H1 (cell line): ENCODE results near the gene TMPRSS3. TPM values are rescaled to one million over a fixed set of nuclear protein-coding genes. Genes with fewer than 3 reads are reported as not detected.

Experiments used
- CTCF ChIA-PET: fragments of 300-600 bp; sonication (Branson Sonifier 250); formaldehyde crosslinking; loops from one replicate; lab custom pipeline; 2021; ENCODE audit not compliant: partially characterized antibody; lab: Charles Lee
- POLR2A ChIA-PET: fragments of 300-600 bp; sonication (Branson Sonifier 250); formaldehyde crosslinking; loops from one replicate; lab custom pipeline; 2021; ENCODE audit warnings: inconsistent platforms; ENCODE audit not compliant: partially characterized antibody; lab: Charles Lee
- DNase-seq, 2 experiments: peaks; one replicate each; pipeline versions ENCODE4 v3.0.0 to v3.0.0-alpha.2; 2010 to 2022; ENCODE audit warnings: low spot score in 2 of 2, low read depth in 1 of 2, mixed read lengths in 1 of 2
- FAIRE-seq: peaks from 2 replicates; lab custom pipeline; 2011; peaks lifted over from hg19 to GRCh38; lab: Jason Lieb, UNC
- H2AFZ ChIP-seq: 2 replicates; pipeline ENCODE4 v1.8.1; 2012; ENCODE audit warnings: low read length, inconsistent platforms
- H2AK5ac ChIP-seq: 2 replicates; pipeline ENCODE4 v1.6.1; 2013; ENCODE audit warnings: low read depth, low read length
- H2BK120ac ChIP-seq: replicated peaks from 2 replicates; pipeline ENCODE3; 2013; ENCODE audit warnings: low read depth, low read length, inconsistent platforms
- H2BK12ac ChIP-seq: 2 replicates; pipeline ENCODE4 v1.6.1; 2013; ENCODE audit warnings: low read depth, low read length
- H2BK15ac ChIP-seq: 2 replicates; pipeline ENCODE4 v1.6.1; 2013; ENCODE audit warnings: low read length
- H2BK20ac ChIP-seq: 2 replicates; pipeline ENCODE4 v1.6.1; 2013; ENCODE audit warnings: low read length
- H2BK5ac ChIP-seq: 2 replicates; pipeline ENCODE4 v1.6.1; 2013; ENCODE audit warnings: low read depth, low read length
- H3K14ac ChIP-seq: 2 replicates; pipeline ENCODE4 v1.6.1; 2013; ENCODE audit warnings: inconsistent platforms; ENCODE audit not compliant: insufficient read length
- H3K18ac ChIP-seq: 2 replicates; pipeline ENCODE4 v1.6.1; 2013; ENCODE audit warnings: low read length; ENCODE audit errors: extremely low read depth
- H3K23ac ChIP-seq: 2 replicates; pipeline ENCODE4 v1.6.1; 2013; ENCODE audit warnings: inconsistent platforms; ENCODE audit not compliant: insufficient read length
- H3K23me2 ChIP-seq: 2 replicates; pipeline ENCODE4 v1.6.1; 2013; ENCODE audit warnings: low read depth, low read length
- H3K27ac ChIP-seq: 2 replicates; pipeline ENCODE4 v1.6.1; 2011; ENCODE audit warnings: low read depth, low read length, inconsistent platforms
- H3K27me3 ChIP-seq, 4 experiments: replicated peaks in 1 of 4; 1 replicate in 1 of 4; 2 replicates in 3 of 4; pipeline versions ENCODE4 v1.6.1 to v1.8.1; 2011 to 2013; ENCODE audit warnings: low read length in 3 of 4, mild to moderate bottlenecking in 3 of 4, inconsistent platforms in 2 of 4, mixed read lengths in 2 of 4, moderate library complexity in 1 of 4; ENCODE audit not compliant: control insufficient read depth in 3 of 4, insufficient read depth in 3 of 4; ENCODE audit errors: extremely low read depth in 1 of 4
- H3K36me3 ChIP-seq, 4 experiments: 2 replicates each; pipeline versions ENCODE4 v1.6.1 to v1.8.1; 2011 to 2013; ENCODE audit warnings: mild to moderate bottlenecking in 4 of 4, low read length in 3 of 4, moderate library complexity in 2 of 4, control low read depth in 1 of 4, inconsistent platforms in 1 of 4; ENCODE audit not compliant: insufficient read depth in 4 of 4, control insufficient read depth in 2 of 4
- H3K4ac ChIP-seq: replicated peaks from 2 replicates; pipeline ENCODE3; 2013; ENCODE audit warnings: low read length, low read depth, mixed read lengths, inconsistent platforms; ENCODE audit not compliant: insufficient read length
- H3K4me1 ChIP-seq, 4 experiments: replicated peaks in 1 of 4; 1 replicate in 1 of 4; 2 replicates in 3 of 4; pipeline versions ENCODE4 v1.6.1 to v1.8.1; 2011 to 2013; ENCODE audit warnings: low read length in 3 of 4, inconsistent platforms in 2 of 4, mixed read lengths in 1 of 4; ENCODE audit not compliant: insufficient read depth in 4 of 4, control insufficient read depth in 3 of 4
- H3K4me2 ChIP-seq, 2 experiments: 2 replicates each; pipeline versions ENCODE4 v1.6.1 to v1.8.1; 2011 to 2013; ENCODE audit warnings: low read depth in 2 of 2, low read length in 2 of 2, control low read depth in 1 of 2, inconsistent platforms in 1 of 2, mild to moderate bottlenecking in 1 of 2; ENCODE audit not compliant: insufficient read depth in 1 of 2
- H3K4me3 ChIP-seq, 4 experiments: fragments of 200-600, 300-600 bp in 1 of 4; sonication (generic), shearing (Covaris generic), sonication (Bioruptor Twin) in 1 of 4; 2 replicates each; pipeline versions ENCODE4 v1.5.1 to v1.8.1; 2011 to 2016; ENCODE audit warnings: low read length in 4 of 4, low read depth in 3 of 4, control low read depth in 2 of 4, inconsistent platforms in 2 of 4, mild to moderate bottlenecking in 2 of 4, mixed read lengths in 1 of 4, moderate library complexity in 1 of 4; ENCODE audit not compliant: insufficient read depth in 2 of 4; ENCODE audit errors: extremely low read depth in 1 of 4
- H3K56ac ChIP-seq: replicated peaks from 2 replicates; pipeline ENCODE3; 2013; ENCODE audit warnings: low read depth, mild to moderate bottlenecking, mixed read lengths, low read length, inconsistent platforms; ENCODE audit not compliant: insufficient read length
- H3K79me1 ChIP-seq: 2 replicates; pipeline ENCODE4 v1.6.1; 2013; ENCODE audit warnings: low read depth, low read length, control low read depth
- H3K79me2 ChIP-seq, 2 experiments: 2 replicates each; pipeline versions ENCODE4 v1.6.1 to v1.8.1; 2012 to 2013; ENCODE audit warnings: low read length in 2 of 2, mild to moderate bottlenecking in 2 of 2, inconsistent platforms in 1 of 2; ENCODE audit not compliant: insufficient read depth in 2 of 2, control insufficient read depth in 1 of 2
- H3K9ac ChIP-seq, 4 experiments: replicated peaks in 1 of 4; 1 replicate in 1 of 4; 2 replicates in 3 of 4; pipeline versions ENCODE4 v1.6.1 to v1.8.1; 2011 to 2013; ENCODE audit warnings: low read depth in 3 of 4, low read length in 3 of 4, control low read depth in 2 of 4, mild to moderate bottlenecking in 2 of 4, moderate library complexity in 2 of 4, inconsistent platforms in 1 of 4; ENCODE audit errors: extremely low read depth in 1 of 4
- H3K9me3 ChIP-seq, 2 experiments: 2 replicates each; pipeline versions ENCODE4 v1.6.1 to v1.8.1; 2012 to 2013; ENCODE audit warnings: mild to moderate bottlenecking in 2 of 2, moderate library complexity in 2 of 2, control low read depth in 1 of 2, inconsistent platforms in 1 of 2, low read depth in 1 of 2, low read length in 1 of 2, mixed read lengths in 1 of 2; ENCODE audit not compliant: insufficient read depth in 2 of 2
- H4K20me1 ChIP-seq, 2 experiments: replicated peaks in 1 of 2; 2 replicates each; pipeline versions ENCODE3 to v1.8.1; 2011 to 2013; ENCODE audit warnings: inconsistent platforms in 2 of 2, low read length in 2 of 2, mild to moderate bottlenecking in 1 of 2; ENCODE audit not compliant: insufficient read depth in 2 of 2, control insufficient read depth in 1 of 2
- H4K5ac ChIP-seq: 2 replicates; pipeline ENCODE4 v1.6.1; 2013; ENCODE audit warnings: low read length, low read depth, mixed read lengths, inconsistent platforms; ENCODE audit not compliant: insufficient read length
- H4K8ac ChIP-seq: 2 replicates; pipeline ENCODE4 v1.8.0; 2013; ENCODE audit warnings: mild to moderate bottlenecking, moderate library complexity, low read length, inconsistent platforms; ENCODE audit not compliant: insufficient read depth; ENCODE audit errors: extremely low read depth
- H4K91ac ChIP-seq: replicated peaks from 2 replicates; pipeline ENCODE3; 2013; ENCODE audit warnings: low read length, mixed read lengths, inconsistent platforms; ENCODE audit not compliant: insufficient read length
- SIRT6 ChIP-seq: IDR thresholded peaks from one replicate; pipeline ENCODE4 v1.7.1; 2012; ENCODE audit warnings: low read length, inconsistent platforms
- WGBS, 2 experiments: shearing (Covaris generic) in 1 of 2; methylation state at CpG; one replicate each; pipeline versions ENCODE4 v1.1.6 to v1.1.7; 2013 to 2015; ENCODE audit warnings: low lambda C conversion rate in 2 of 2, mixed read lengths in 2 of 2, inconsistent platforms in 1 of 2, low coverage in 1 of 2, missing lambda C conversion rate in 1 of 2; ENCODE audit not compliant: insufficient replicate concordance in 2 of 2, insufficient coverage in 1 of 2, insufficient read length in 1 of 2; ENCODE audit errors: extremely low coverage in 1 of 2, missing lambda C conversion rate in 1 of 2; 5-methylcytosine and 5-hydroxymethylcytosine counted together
- polyA plus RNA-seq, 7 experiments: library from polyadenylated mRNA; depleted of rRNA in 3 of 7; stranded (reverse) in 5 of 7; unstranded in 2 of 7; fragments of >200 nt in 5 of 7; fragments of 200-250 nt in 2 of 7; gene quantifications; 1 replicate in 5 of 7; 2 replicates in 1 of 7; 4 replicates in 1 of 7; pipeline versions ENCODE4 v1.2.1 to v1.2.3, GENCODE V29; 2011 to 2013; ENCODE audit warnings: missing spikeins in 2 of 7, mixed read lengths in 2 of 7
- total RNA-seq: library from RNA; stranded (reverse); fragmentation: NEBNext Ultra II Directional; extraction: Animal tissue kit (Norgen Biotek cat#: 25700); gene quantifications from 2 replicates; pipeline ENCODE4 v1.2.1, GENCODE V29; 2021
- TF ChIP-seq, protein P1 (sequence below), 3 experiments: IDR thresholded peaks; 1 replicate in 2 of 3; 2 replicates in 1 of 3; pipeline versions ENCODE4 v1.5.1 to v1.6.1; 2011; ENCODE audit warnings: low read length in 3 of 3, mild to moderate bottlenecking in 3 of 3, inconsistent platforms in 2 of 3, low read depth in 1 of 3, moderate library complexity in 1 of 3; ENCODE audit not compliant: insufficient read depth in 1 of 3; ENCODE audit errors: control extremely low read depth in 1 of 3

TMPRSS3 gene
- total and polyA plus RNA-seq, 2 of the 8 experiments (the other 6 are each of a cell fraction or from before 2014, with no cell fraction given) = 0.38 TPM; not detected in 1

- Histone ChIP-seq H3K27ac (no peak overlapping the region), H3K23me2 (no peaks in the 10 kb centered on the region), H2AFZ (no peak overlapping the region), H3K4me1 (no peaks in the 10 kb centered on the region), H3K14ac (no peak overlapping the region), H3K23ac (no peak overlapping the region), H3K36me3 (no peaks in the 10 kb centered on the region), H3K18ac (no peak overlapping the region), H2BK20ac (no peak overlapping the region), H2BK15ac (no peak overlapping the region), H3K79me2 (no peaks in the 10 kb centered on the region), H3K56ac (no peak overlapping the region), H2BK5ac (no peak overlapping the region), H3K9ac (no peak overlapping the region; a peak in 1 of 7 replicates), H4K91ac (no peak overlapping the region), H2BK12ac (no peak overlapping the region), H2AK5ac (no peak overlapping the region), H2BK120ac (no peak overlapping the region), H3K27me3 (no peaks in the 10 kb centered on the region; a peak in 1 of 7 replicates), H4K20me1 (no peaks in the 10 kb centered on the region), H3K4ac (no peak overlapping the region), H3K79me1 (no peaks in the 10 kb centered on the region), H3K4me3 (no peak overlapping the region), H4K8ac (no peak overlapping the region), H3K4me2 (no peak overlapping the region), H4K5ac (no peak overlapping the region), H3K9me3 (no peaks in the 10 kb centered on the region)
- 88% methylated on average over 7 of the region's 7 CpGs; no CpG with 5 or more reads in 1 of the 2 experiments for WGBS, 2 experiments
- ChIA-PET POLR2A (no interaction called here), CTCF (interaction anchor here (0.9 to 2.6 kb wide), 5 partner anchors 10 to 111 kb away, joined by 3 to 8 read pairs (median 4); partner anchors contain the start of gene TFF3)
- FAIRE-seq (no peak), DNase-seq (no peak)
- TF ChIP-seq, protein P1, sequence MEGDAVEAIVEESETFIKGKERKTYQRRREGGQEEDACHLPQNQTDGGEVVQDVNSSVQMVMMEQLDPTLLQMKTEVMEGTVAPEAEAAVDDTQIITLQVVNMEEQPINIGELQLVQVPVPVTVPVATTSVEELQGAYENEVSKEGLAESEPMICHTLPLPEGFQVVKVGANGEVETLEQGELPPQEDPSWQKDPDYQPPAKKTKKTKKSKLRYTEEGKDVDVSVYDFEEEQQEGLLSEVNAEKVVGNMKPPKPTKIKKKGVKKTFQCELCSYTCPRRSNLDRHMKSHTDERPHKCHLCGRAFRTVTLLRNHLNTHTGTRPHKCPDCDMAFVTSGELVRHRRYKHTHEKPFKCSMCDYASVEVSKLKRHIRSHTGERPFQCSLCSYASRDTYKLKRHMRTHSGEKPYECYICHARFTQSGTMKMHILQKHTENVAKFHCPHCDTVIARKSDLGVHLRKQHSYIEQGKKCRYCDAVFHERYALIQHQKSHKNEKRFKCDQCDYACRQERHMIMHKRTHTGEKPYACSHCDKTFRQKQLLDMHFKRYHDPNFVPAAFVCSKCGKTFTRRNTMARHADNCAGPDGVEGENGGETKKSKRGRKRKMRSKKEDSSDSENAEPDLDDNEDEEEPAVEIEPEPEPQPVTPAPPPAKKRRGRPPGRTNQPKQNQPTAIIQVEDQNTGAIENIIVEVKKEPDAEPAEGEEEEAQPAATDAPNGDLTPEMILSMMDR (IDR thresholded peaks at IDR 0.05; ENCODE audit: control extremely low read depth in 1 of 3, insufficient read depth in 1 of 3, low read depth in 1 of 3, low read length in 3 of 3) = no peak
- TF ChIP-seq SIRT6 = no peak
These were observed 30.6 kb upstream of the TMPRSS3 start for GRCh38 chr21:42426424-42426823.
